Measurements from ENCODE around the gene SLC43A1.

SLC43A1 gene

DNA sequence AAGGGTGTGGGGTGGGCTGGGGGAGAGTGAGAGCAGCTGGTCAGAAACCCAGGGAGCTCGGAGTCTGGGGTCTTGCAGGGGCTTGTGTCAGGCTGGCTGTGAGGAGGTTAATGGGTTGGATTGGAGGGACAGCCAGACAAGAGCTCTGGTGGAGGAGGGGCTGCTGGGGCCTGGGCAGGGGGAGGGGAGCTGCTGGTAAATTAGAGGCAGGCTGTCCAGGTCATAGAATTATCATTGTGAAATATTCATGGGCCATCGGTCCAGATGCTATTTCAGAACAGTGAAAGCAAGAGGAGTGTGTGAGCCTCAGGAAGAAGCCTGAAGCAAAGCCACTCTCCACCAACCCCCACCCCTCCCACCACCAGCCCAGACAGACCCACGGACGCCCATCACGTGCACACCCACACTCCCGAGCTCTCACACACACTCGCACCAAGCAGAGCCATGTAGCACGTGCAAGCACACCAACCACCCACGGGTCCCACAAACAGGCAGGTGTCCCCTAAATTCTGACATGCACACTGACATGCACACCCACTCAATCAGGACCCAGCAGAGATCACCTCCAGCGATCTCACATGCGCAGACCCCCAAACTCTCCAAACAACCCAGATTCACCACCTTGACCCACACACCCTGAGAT, 36.4 kb downstream of the SLC43A1 start:
- DNase-seq (ENCODE audit: low spot score), result no peak

DNA sequence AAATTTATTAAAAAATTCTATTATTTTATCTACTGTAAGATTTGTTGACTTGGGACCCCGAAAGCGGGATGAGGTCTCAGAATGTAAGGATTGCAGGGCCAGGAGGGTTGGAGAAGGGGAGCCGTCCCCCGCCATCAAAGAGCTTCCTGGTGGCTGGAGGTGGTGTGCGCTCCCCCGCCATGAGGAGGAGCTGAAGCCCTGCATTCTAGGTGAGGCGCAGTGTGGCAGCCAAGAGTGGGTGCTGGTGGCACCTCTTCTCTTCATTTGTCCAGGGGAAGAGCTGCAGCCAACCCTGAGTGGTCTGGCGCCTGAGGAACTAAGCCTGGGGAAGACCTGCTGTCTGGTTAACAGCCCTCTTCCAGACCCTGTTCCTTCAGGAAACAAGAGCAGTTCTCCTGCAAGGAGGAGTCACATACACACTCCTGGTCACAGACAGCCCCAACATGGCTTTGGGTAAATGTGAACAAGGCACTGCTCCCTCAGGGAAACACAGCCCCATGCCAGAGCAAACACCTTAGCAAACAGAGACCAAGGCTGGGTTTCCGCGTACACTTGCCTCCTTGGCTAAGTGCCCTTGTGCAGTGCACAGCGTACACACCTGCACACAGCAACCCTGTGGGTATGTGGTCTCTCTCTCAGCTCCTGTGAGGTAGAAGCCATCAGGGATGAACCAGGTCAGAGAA, 37.9 kb downstream of the SLC43A1 start:
- DNase-seq (ENCODE audit: low spot score), result no peak

DNA sequence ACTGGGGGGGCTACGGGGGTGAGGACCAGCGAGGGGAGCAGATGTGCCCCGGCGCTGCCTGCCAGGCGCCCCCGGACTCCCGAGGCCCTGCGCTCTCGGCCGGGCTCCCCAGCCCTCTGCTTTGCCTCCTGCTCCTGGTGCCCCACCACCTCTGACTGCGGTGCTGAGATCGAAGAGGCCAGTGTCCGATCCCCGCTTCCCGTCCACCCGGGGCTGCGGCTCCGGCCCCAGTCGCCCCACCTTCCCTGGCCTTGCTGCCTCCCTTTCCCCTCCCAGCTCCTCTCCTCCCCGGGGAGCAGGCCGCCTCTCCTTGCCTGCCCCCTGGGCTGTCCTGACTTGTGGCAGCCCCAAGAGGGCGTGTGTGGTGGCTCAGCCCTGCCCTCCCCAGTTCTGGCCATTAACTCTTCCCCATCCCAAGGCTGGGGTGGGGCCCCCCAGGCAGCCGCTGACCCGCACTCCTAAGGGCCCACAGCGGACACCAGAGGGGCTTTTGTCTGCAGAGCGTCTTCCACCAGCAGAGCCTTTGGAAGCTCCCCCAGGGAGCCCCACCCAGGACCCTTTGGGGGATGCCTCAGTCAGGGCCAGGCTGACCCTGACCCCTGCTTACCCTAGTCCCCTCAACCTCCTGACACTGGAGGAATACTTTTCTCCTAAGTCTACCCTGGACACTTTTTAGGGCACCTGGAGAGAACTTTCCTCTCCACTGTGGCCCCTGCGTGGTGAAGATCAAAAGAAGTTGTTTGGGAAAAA, 38.6 kb downstream of the SLC43A1 start:
- DNase-seq (ENCODE audit: low spot score), result peak; percentile 66

DNA sequence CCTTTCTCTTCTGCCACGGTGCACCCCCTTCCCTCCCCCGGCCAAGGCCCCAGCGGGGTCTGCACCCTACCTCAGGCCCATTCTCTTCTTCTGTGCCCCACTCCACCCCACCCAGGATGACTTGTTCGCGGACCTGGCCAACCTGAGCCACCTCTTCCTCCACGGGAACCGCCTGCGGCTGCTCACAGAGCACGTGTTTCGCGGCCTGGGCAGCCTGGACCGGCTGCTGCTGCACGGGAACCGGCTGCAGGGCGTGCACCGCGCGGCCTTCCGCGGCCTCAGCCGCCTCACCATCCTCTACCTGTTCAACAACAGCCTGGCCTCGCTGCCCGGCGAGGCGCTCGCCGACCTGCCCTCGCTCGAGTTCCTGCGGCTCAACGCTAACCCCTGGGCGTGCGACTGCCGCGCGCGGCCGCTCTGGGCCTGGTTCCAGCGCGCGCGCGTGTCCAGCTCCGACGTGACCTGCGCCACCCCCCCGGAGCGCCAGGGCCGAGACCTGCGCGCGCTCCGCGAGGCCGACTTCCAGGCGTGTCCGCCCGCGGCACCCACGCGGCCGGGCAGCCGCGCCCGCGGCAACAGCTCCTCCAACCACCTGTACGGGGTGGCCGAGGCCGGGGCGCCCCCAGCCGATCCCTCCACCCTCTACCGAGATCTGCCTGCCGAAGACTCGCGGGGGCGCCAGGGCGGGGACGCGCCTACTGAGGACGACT, 39.3 kb downstream of the SLC43A1 start:
- peak; percentile 43 for DNase-seq (ENCODE audit: low spot score)

GRCh38 chr11:57475671-57476046, 39.8 kb downstream of the SLC43A1 start:
- DNase-seq (ENCODE audit: low spot score), result no peak

GRCh38 chr11:57475191-57475590, 40.3 kb downstream of the SLC43A1 start:
- no peak for DNase-seq (ENCODE audit: low spot score)

GRCh38 chr11:57474803-57475115, 40.7 kb downstream of the SLC43A1 start:
- DNase-seq (ENCODE audit: low spot score), result no peak

GRCh38 chr11:57474017-57474802, 41.3 kb downstream of the SLC43A1 start:
- DNase-seq (ENCODE audit: low spot score), result no peak

- no peak for DNase-seq (ENCODE audit: low spot score)
These were observed 42.1 kb downstream of the SLC43A1 start for GRCh38 chr11:57473285-57473841.

DNA sequence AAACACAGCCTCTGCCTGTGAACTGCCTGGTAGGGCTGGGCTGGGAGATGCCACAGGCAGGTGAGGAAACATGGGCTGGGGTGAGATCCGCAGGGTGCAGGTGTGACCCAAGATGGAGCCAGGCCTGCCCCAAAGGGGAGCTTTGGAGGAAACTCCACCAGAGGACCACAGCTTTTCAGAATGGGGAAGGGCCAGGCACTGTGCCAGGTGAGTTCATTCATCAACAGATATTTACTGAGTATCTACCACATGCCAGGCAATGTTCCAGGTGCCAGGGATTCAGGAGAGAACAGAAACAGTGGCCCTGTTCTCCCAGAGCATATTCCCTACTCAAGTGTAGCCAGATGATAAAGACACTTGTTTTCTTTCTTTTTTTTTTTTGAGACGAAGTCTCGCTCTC, 44.0 kb downstream of the SLC43A1 start:
- no peak for DNase-seq (ENCODE audit: low spot score)

GRCh38 chr11:57469268-57469667, 46.2 kb downstream of the SLC43A1 start:
- no peak for DNase-seq (ENCODE audit: low spot score)

DNA sequence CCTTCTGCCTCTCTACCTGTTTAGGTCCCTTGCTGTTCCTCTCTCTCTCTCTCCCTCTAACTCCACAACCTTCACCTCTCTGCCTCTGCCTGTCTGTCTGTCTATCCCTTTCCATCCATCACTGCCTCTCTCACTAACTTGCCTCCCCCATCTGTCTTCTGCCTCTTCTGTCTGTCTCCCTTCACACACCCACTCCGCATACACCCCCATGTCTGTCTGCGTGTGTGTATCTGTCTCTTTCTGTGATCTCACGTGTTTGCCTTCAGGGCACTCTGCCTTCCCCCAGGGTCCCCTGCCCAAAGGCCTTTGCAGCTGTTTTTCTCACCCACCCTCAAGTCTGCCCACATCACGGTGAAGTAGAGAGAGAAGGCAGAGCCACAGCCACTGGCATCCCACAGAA, 47.2 kb downstream of the SLC43A1 start:
- DNase-seq (ENCODE audit: low spot score), result no peak

DNA sequence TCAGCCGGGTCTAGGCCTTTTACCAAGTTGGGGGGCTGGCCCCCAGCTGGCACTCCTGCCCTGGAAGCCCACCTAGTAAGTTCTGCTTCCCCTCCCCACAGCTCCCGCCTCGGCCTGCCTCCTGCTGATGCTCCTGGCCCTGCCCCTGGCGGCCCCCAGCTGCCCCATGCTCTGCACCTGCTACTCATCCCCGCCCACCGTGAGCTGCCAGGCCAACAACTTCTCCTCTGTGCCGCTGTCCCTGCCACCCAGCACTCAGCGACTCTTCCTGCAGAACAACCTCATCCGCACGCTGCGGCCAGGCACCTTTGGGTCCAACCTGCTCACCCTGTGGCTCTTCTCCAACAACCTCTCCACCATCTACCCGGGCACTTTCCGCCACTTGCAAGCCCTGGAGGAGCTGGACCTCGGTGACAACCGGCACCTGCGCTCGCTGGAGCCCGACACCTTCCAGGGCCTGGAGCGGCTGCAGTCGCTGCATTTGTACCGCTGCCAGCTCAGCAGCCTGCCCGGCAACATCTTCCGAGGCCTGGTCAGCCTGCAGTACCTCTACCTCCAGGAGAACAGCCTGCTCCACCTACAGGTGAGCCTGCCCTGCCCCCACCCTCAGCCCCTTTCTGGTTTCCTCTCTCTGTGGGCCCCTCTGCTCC, 47.9 kb downstream of the SLC43A1 start:
- DNase-seq (ENCODE audit: low spot score), result no peak

GRCh38 chr11:57466680-57467079, 48.8 kb downstream of the SLC43A1 start:
- DNase-seq (ENCODE audit: low spot score), result no peak

GRCh38 chr11:57464539-57465181, 50.8 kb downstream of the SLC43A1 start:
- DNase-seq (ENCODE audit: low spot score), result no peak

DNA sequence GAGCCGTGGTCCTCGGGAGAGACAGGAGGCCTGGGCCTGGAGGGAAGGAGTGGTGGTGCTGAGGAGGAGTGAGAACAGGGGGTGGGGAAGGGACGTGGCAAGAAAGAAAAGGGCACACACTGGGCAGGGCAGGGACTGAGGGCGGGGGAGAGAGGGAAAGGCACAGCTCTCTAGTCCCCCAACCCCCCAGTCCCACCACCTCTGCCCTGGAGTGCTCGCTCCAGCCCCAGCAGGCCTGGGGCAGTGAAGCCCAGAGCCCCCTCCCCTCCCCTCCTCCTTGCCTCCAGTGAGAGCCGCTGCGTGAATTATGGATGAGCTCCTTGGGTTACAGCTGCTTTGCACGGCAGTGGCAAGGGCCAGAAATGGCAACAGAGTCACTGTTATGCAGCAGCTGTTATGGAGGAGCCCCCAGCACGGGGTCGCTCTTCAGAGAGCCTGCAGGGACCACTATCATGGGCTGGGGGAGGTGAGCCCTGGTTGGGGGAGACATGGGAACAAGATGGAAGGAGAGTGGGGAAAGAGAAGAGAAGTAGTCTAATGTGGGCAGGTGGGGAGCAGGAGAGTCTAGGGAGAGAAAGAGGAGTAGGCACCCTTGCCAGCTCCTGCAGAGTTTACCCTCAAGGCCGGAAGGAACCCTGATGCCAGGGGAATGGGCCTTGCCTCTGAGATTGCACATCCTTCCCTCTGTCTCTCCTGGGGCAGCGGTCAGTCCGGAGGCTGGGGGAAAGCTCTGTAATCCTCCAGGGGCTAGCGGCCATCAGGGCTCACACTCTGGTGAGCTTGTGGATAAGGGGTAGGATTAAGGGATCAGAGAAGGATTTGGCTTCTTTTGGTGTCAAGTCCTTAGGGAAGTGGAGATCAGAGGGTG, 51.6 kb downstream of the SLC43A1 start:
- DNase-seq (ENCODE audit: low spot score), result no peak

GRCh38 chr11:57462597-57462996, 52.9 kb downstream of the SLC43A1 start:
- no peak for DNase-seq (ENCODE audit: low spot score)

DNA sequence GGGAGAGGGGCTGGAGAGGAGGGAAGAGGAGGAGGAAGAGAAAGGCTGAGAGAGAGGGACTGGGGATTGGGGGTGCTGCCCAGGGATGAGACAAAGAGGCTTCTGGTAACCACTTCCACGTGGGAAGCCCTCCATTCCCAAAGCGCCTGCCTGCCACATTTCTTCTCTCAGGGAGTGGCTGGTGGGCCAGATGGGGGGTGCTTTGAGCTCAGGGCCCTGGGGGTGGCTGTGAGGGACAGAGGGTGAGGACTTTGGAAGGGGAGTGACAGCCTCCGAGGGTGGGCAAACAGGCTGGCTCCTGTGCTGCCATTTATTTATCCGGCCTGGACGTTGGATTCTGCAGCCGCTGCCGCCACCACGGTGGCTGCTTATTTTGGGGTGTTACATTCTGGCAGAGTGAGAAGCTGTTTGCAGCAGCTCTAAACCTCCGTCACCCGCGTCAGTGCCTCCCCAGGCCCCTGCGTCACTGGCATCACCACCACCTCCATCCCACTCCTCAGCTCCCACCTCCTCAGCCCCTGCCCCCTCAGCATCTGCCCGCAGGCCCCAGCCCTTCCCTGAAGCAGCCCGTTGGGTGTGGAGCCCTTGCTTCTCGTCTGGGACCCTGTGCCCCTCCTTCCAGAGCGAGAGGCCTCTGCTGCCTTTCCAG, 53.5 kb downstream of the SLC43A1 start:
- DNase-seq (ENCODE audit: low spot score), result no peak
